IMR-90 (cell line): Measurements from ENCODE around the gene LEPR. TPM values are rescaled to one million over a fixed set of nuclear protein-coding genes. Genes with fewer than 3 reads are reported as not detected.

Source experiments
- ATAC-seq: fragments of 200-7000 bp; cut with Tn5 transposase; 2 replicates; pipeline ENCODE4 v1.9.1; 2020; ENCODE audit warnings: low read depth, mild to moderate bottlenecking, moderate library complexity
- BruUV-seq: library from RNA; stranded (reverse); fragments of 400-500 nt; replicated peaks from 2 replicates; lab custom pipeline; 2021; lab: Mats Ljungman, UMichigan
- CTCF ChIA-PET: fragments of 300-600 bp; formaldehyde crosslinking; extraction: SDS; loops from one replicate; lab custom pipeline; 2021; ENCODE audit warnings: antibody characterized with exemption; lab: Yijun Ruan, JAX
- POLR2A ChIA-PET: fragments of 300-600 bp; sonication (Branson Sonifier 250); formaldehyde crosslinking; loops from one replicate; lab custom pipeline; 2022; ENCODE audit warnings: antibody characterized with exemption; ENCODE audit not compliant: unreplicated experiment; lab: Charles Lee
- DNase-seq: peaks from one replicate; pipeline ENCODE4 v3.0.0; 2013
- H2AFZ ChIP-seq: replicated peaks from 2 replicates; pipeline ENCODE3; 2013; ENCODE audit warnings: low read length, mild to moderate bottlenecking; ENCODE audit not compliant: poor library complexity
- H2AK5ac ChIP-seq: 2 replicates; pipeline ENCODE4 v1.6.1; 2013; ENCODE audit warnings: low read depth, low read length, inconsistent platforms
- H2AK9ac ChIP-seq: replicated peaks from 2 replicates; pipeline ENCODE3; 2013; ENCODE audit warnings: mild to moderate bottlenecking, low read depth, low read length, moderate library complexity; ENCODE audit not compliant: poor library complexity
- H2BK120ac ChIP-seq: 2 replicates; pipeline ENCODE4 v1.6.1; 2013; ENCODE audit warnings: low read depth, low read length, inconsistent platforms
- H2BK15ac ChIP-seq: 3 replicates; pipeline ENCODE4 v1.6.1; 2013; ENCODE audit warnings: low read depth, low read length, inconsistent platforms
- H2BK20ac ChIP-seq: 2 replicates; pipeline ENCODE4 v1.6.1; 2013; ENCODE audit warnings: low read depth, mild to moderate bottlenecking, inconsistent platforms, low read length, moderate library complexity
- H2BK5ac ChIP-seq: 2 replicates; pipeline ENCODE4 v1.6.1; 2013; ENCODE audit warnings: mild to moderate bottlenecking, low read depth, low read length, inconsistent platforms; ENCODE audit not compliant: poor library complexity, severe bottlenecking
- H3K14ac ChIP-seq: replicated peaks from 2 replicates; pipeline ENCODE4 v1.6.1; 2013; ENCODE audit warnings: low read depth, low read length, inconsistent platforms
- H3K18ac ChIP-seq: 2 replicates; pipeline ENCODE4 v1.6.1; 2013; ENCODE audit warnings: low read depth, low read length, control low read depth
- H3K23ac ChIP-seq: 2 replicates; pipeline ENCODE4 v1.6.1; 2013; ENCODE audit warnings: low read depth, low read length, inconsistent platforms
- H3K27ac ChIP-seq: 2 replicates; pipeline ENCODE4 v1.5.1; 2013; ENCODE audit warnings: mild to moderate bottlenecking, control low read depth, low read length; ENCODE audit not compliant: insufficient read depth
- H3K27me3 ChIP-seq: 2 replicates; pipeline ENCODE4 v1.6.1; 2013; ENCODE audit warnings: low read length; ENCODE audit not compliant: control insufficient read depth, insufficient read depth
- H3K36me3 ChIP-seq: 2 replicates; pipeline ENCODE4 v1.6.1; 2013; ENCODE audit warnings: low read length, mixed read lengths; ENCODE audit not compliant: control insufficient read depth, insufficient read depth
- H3K4ac ChIP-seq: 2 replicates; pipeline ENCODE4 v1.6.1; 2013; ENCODE audit warnings: low read depth, low read length, inconsistent platforms
- H3K4me1 ChIP-seq: 2 replicates; pipeline ENCODE4 v1.6.1; 2013; ENCODE audit warnings: low read length, mixed read lengths; ENCODE audit not compliant: control insufficient read depth, insufficient read depth
- H3K4me2 ChIP-seq: 2 replicates; pipeline ENCODE4 v1.6.1; 2013; ENCODE audit warnings: low read depth, mild to moderate bottlenecking, control low read depth, low read length, moderate library complexity
- H3K4me3 ChIP-seq: 2 replicates; pipeline ENCODE4 v1.5.1; 2013; ENCODE audit warnings: low read depth, mild to moderate bottlenecking, control low read depth, low read length, moderate library complexity; ENCODE audit not compliant: insufficient read depth
- H3K56ac ChIP-seq: 2 replicates; pipeline ENCODE4 v1.6.1; 2013; ENCODE audit warnings: low read length, inconsistent platforms; ENCODE audit not compliant: insufficient read depth; ENCODE audit errors: extremely low read depth
- H3K79me1 ChIP-seq, 2 experiments: 2 replicates each; pipeline ENCODE4 v1.6.1; 2013; ENCODE audit warnings: low read length in 2 of 2, inconsistent platforms in 1 of 2, low read depth in 1 of 2
- H3K9ac ChIP-seq: 2 replicates; pipeline ENCODE4 v1.6.1; 2013; ENCODE audit warnings: low read depth, low read length, control low read depth
- H3K9me1 ChIP-seq: 2 replicates; pipeline ENCODE4 v1.6.1; 2013; ENCODE audit warnings: low read length, inconsistent platforms; ENCODE audit not compliant: insufficient read depth
- H3K9me3 ChIP-seq: 2 replicates; pipeline ENCODE4 v1.6.1; 2013; ENCODE audit warnings: low read length; ENCODE audit not compliant: control insufficient read depth, insufficient read depth
- H4K20me1 ChIP-seq: 2 replicates; pipeline ENCODE4 v1.6.1; 2013; ENCODE audit warnings: low read length, inconsistent platforms; ENCODE audit not compliant: insufficient read depth
- H4K5ac ChIP-seq: 2 replicates; pipeline ENCODE4 v1.6.1; 2013; ENCODE audit warnings: mild to moderate bottlenecking, low read depth, low read length, control low read depth
- H4K8ac ChIP-seq, 2 experiments: 2 replicates each; pipeline ENCODE4 v1.6.1; 2013; ENCODE audit warnings: low read depth in 2 of 2, low read length in 2 of 2, control low read depth in 1 of 2, inconsistent platforms in 1 of 2
- H4K91ac ChIP-seq: 2 replicates; pipeline ENCODE4 v1.6.1; 2013; ENCODE audit warnings: low read depth, low read length, inconsistent platforms; ENCODE audit not compliant: insufficient read depth
- BHLHE40 ChIP-seq: fragments of 150-350 bp; IDR thresholded peaks from 2 replicates; pipeline ENCODE4 v1.6.1; 2016; ENCODE audit warnings: mild to moderate bottlenecking, low read depth, low read length
- CEBPB ChIP-seq: IDR thresholded peaks from 2 replicates; pipeline ENCODE4 v1.6.1; 2012; ENCODE audit warnings: low read depth, low read length, improper control_type of control experiment
- CHD1 ChIP-seq: IDR thresholded peaks from 2 replicates; pipeline ENCODE4 v1.6.1; 2012; ENCODE audit warnings: low read depth, low read length, improper control_type of control experiment
- FOS ChIP-seq: fragments of 150-350 bp; IDR thresholded peaks from 2 replicates; pipeline ENCODE4 v1.6.1; 2016; ENCODE audit warnings: low read depth, low read length
- MAFK ChIP-seq: IDR thresholded peaks from 2 replicates; pipeline ENCODE4 v1.6.1; 2012; ENCODE audit warnings: low read depth, low read length, improper control_type of control experiment
- MAZ ChIP-seq: IDR thresholded peaks from 2 replicates; pipeline ENCODE4 v1.6.1; 2012; ENCODE audit warnings: low read depth, mild to moderate bottlenecking, low read length, improper control_type of control experiment, moderate library complexity, borderline replicate concordance
- MXI1 ChIP-seq: IDR thresholded peaks from 2 replicates; pipeline ENCODE4 v1.6.1; 2012; ENCODE audit warnings: low read depth, mild to moderate bottlenecking, low read length, moderate library complexity, borderline replicate concordance
- NFE2L2 ChIP-seq: fragments of 150-350 bp; IDR thresholded peaks from 2 replicates; pipeline ENCODE4 v1.6.1; 2016; ENCODE audit warnings: low read depth, mild to moderate bottlenecking, low read length
- POLR2A ChIP-seq: IDR thresholded peaks from 2 replicates; pipeline ENCODE4 v1.6.1; 2012; ENCODE audit warnings: mild to moderate bottlenecking, low read depth, low read length
- RAD21 ChIP-seq: IDR thresholded peaks from 2 replicates; pipeline ENCODE4 v1.6.1; 2012; ENCODE audit warnings: low read length, improper control_type of control experiment
- RCOR1 ChIP-seq: IDR thresholded peaks from 2 replicates; pipeline ENCODE4 v1.6.1; 2012; ENCODE audit warnings: mild to moderate bottlenecking, low read length, improper control_type of control experiment; ENCODE audit not compliant: insufficient replicate concordance
- RFX5 ChIP-seq: IDR thresholded peaks from 2 replicates; pipeline ENCODE4 v1.8.0; 2012; ENCODE audit warnings: low read depth, mild to moderate bottlenecking, low read length, moderate library complexity
- SMC3 ChIP-seq: fragments of 150-350 bp; IDR thresholded peaks from 2 replicates; pipeline ENCODE4 v1.6.1; 2016; ENCODE audit warnings: low read depth, mild to moderate bottlenecking, antibody characterized with exemption, low read length, moderate library complexity
- WGBS, 2 experiments: methylation state at CpG; one replicate each; pipeline versions ENCODE4 v1.1.5 to v1.1.7; 2013; ENCODE audit warnings: missing lambda C conversion rate in 2 of 2; ENCODE audit not compliant: insufficient read length in 1 of 2; ENCODE audit errors: extremely low coverage in 2 of 2; 5-methylcytosine and 5-hydroxymethylcytosine counted together
- dilution Hi-C: fragments of 300-500 bp; cut with HindIII; formaldehyde crosslinking; loops from one replicate; pipeline ENCODE4 v1.14.3; 2018; ENCODE audit warnings: low sequenced_read_pairs; ENCODE audit not compliant: unreplicated experiment
- in situ Hi-C: fragments of 300-500 bp; cut with MboI; formaldehyde crosslinking; loops from 3 replicates; pipeline ENCODE4 v1.14.3; 2019; ENCODE audit warnings: low sequenced_read_pairs, inconsistent platforms, mixed read lengths
- intact Hi-C: fragments of 100-400 bp; cut with micrococcal nuclease; formaldehyde crosslinking; loops from 2 replicates; pipeline ENCODE4 v1.10.0; 2022
- polyA plus RNA-seq, 3 experiments: library from polyadenylated mRNA; depleted of rRNA; stranded (reverse); fragments of >200 nt; gene quantifications; 2 replicates each; pipeline ENCODE4 v1.2.3, GENCODE V29; 2012; ENCODE audit warnings: low replicate concordance in 1 of 3
- total RNA-seq: library from RNA; depleted of rRNA; stranded (reverse); fragments of >200 nt; gene quantifications from 2 replicates; pipeline ENCODE4 v1.2.3, GENCODE V29; 2012
- TF ChIP-seq, protein P1 (sequence below): fragments of 150-350 bp; IDR thresholded peaks from 2 replicates; pipeline ENCODE4 v1.6.1; 2016; ENCODE audit warnings: low read depth, mild to moderate bottlenecking, low read length, moderate library complexity, borderline replicate concordance
- TF ChIP-seq, protein P2 (sequence below): fragments of 150-350 bp; IDR thresholded peaks from 2 replicates; pipeline ENCODE4 v1.6.1; 2017; ENCODE audit warnings: mild to moderate bottlenecking, antibody characterized with exemption, low read length, low read depth
- TF ChIP-seq, protein P3 (sequence below): conservative IDR thresholded peaks from 2 replicates; pipeline ENCODE4 v1.5.1; 2012; ENCODE audit warnings: mild to moderate bottlenecking, low read depth, low read length, improper control_type of control experiment

Gene LEPR
- total and polyA plus RNA-seq, 2 of the 4 experiments (the other 2 are of a cell fraction), result 2.1 to 8.8 TPM

DNA sequence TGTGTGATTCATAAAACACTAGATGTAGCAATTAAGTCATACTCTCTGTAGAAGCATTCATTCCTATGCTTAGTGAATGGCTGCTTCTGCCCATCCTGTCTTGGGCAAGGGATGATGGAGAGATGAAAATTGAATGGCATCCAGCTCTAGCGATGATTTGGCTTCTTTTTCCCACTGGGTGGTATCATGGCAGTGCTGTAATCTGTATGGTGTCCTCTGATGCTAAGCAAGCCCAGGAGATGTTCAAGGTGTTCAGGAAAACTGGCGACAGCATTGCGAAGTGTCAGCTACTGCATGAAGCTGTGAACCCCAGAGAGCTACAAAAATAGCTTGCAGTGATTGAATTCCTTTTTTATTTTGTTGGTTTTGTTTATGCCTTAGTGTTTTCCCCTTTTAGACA lies 48.9 kb upstream of the LEPR start:
- H3K56ac ChIP-seq, result no peak overlapping the region
- no CpG with 5 or more reads among the region's 3 CpGs for WGBS, 2 experiments
- H3K9me3 ChIP-seq, result no peaks in the 10 kb centered on the region
- no peak overlapping the region for H2BK120ac ChIP-seq
- H4K20me1 ChIP-seq, result no peaks in the 10 kb centered on the region
- H4K8ac ChIP-seq, result no peak overlapping the region
- in situ Hi-C loops, result no loop called here
- no peak overlapping the region for H2BK20ac ChIP-seq
- POLR2A ChIA-PET, result no interaction called here
- dilution Hi-C loops, result no loop called here
- H3K4me1 ChIP-seq, result no peaks in the 10 kb centered on the region
- H2BK5ac ChIP-seq, result no peak overlapping the region
- ATAC-seq (no peak), DNase-seq (no peak)
- intact Hi-C loops, result no loop called here
- H3K14ac ChIP-seq, result no peak overlapping the region
- H2AFZ ChIP-seq, result no peak overlapping the region
- H3K9me1 ChIP-seq, result no peaks in the 10 kb centered on the region
- H3K27ac ChIP-seq, result no peak overlapping the region
- CTCF ChIA-PET, result interaction anchor here (0.6 kb wide), 1 partner anchor 287 kb away, joined by 3 read pairs; no protein-coding TSS in a partner anchor
- no peaks in the 10 kb centered on the region for H3K79me1 ChIP-seq
- H3K23ac ChIP-seq, result no peak overlapping the region
- no peaks in the 10 kb centered on the region for H3K27me3 ChIP-seq
- no peak overlapping the region for H3K18ac ChIP-seq
- no peak overlapping the region for H3K9ac ChIP-seq
- no peaks in the 10 kb centered on the region for H3K36me3 ChIP-seq
- no peak overlapping the region for H2BK15ac ChIP-seq
- no peak overlapping the region for H4K91ac ChIP-seq
- no peak overlapping the region for H2AK5ac ChIP-seq
- H4K5ac ChIP-seq, result no peak overlapping the region
- H3K4me3 ChIP-seq, result no peak overlapping the region
- no TSS peak for BruUV-seq
- H3K4ac ChIP-seq, result no peak overlapping the region
- no peak overlapping the region for H3K4me2 ChIP-seq
- H2AK9ac ChIP-seq, result no peak overlapping the region
- no peak for TF ChIP-seq MAFK
- no peak for TF ChIP-seq MXI1
- no peak for TF ChIP-seq POLR2A
- TF ChIP-seq, protein P1, sequence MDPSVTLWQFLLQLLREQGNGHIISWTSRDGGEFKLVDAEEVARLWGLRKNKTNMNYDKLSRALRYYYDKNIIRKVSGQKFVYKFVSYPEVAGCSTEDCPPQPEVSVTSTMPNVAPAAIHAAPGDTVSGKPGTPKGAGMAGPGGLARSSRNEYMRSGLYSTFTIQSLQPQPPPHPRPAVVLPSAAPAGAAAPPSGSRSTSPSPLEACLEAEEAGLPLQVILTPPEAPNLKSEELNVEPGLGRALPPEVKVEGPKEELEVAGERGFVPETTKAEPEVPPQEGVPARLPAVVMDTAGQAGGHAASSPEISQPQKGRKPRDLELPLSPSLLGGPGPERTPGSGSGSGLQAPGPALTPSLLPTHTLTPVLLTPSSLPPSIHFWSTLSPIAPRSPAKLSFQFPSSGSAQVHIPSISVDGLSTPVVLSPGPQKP, result no peak
- TF ChIP-seq BHLHE40, result no peak
- TF ChIP-seq, protein P2, sequence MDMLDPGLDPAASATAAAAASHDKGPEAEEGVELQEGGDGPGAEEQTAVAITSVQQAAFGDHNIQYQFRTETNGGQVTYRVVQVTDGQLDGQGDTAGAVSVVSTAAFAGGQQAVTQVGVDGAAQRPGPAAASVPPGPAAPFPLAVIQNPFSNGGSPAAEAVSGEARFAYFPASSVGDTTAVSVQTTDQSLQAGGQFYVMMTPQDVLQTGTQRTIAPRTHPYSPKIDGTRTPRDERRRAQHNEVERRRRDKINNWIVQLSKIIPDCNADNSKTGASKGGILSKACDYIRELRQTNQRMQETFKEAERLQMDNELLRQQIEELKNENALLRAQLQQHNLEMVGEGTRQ, result no peak
- TF ChIP-seq CHD1, result no peak
- TF ChIP-seq SMC3, result no peak
- no peak for TF ChIP-seq CEBPB
- TF ChIP-seq NFE2L2, result no peak
- TF ChIP-seq RCOR1, result no peak
- no peak for TF ChIP-seq FOS
- no peak for TF ChIP-seq RFX5
- TF ChIP-seq MAZ, result no peak
- no peak for TF ChIP-seq RAD21
- TF ChIP-seq, protein P3, sequence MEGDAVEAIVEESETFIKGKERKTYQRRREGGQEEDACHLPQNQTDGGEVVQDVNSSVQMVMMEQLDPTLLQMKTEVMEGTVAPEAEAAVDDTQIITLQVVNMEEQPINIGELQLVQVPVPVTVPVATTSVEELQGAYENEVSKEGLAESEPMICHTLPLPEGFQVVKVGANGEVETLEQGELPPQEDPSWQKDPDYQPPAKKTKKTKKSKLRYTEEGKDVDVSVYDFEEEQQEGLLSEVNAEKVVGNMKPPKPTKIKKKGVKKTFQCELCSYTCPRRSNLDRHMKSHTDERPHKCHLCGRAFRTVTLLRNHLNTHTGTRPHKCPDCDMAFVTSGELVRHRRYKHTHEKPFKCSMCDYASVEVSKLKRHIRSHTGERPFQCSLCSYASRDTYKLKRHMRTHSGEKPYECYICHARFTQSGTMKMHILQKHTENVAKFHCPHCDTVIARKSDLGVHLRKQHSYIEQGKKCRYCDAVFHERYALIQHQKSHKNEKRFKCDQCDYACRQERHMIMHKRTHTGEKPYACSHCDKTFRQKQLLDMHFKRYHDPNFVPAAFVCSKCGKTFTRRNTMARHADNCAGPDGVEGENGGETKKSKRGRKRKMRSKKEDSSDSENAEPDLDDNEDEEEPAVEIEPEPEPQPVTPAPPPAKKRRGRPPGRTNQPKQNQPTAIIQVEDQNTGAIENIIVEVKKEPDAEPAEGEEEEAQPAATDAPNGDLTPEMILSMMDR, result no peak
